ENCODE results near the gene GGA1. TPM values are rescaled to one million over a fixed set of nuclear protein-coding genes. Genes with fewer than 3 reads are reported as not detected.

The GGA1 gene
- total RNA-seq, 1 donor from 2014 or later = 80.2 TPM

DNA sequence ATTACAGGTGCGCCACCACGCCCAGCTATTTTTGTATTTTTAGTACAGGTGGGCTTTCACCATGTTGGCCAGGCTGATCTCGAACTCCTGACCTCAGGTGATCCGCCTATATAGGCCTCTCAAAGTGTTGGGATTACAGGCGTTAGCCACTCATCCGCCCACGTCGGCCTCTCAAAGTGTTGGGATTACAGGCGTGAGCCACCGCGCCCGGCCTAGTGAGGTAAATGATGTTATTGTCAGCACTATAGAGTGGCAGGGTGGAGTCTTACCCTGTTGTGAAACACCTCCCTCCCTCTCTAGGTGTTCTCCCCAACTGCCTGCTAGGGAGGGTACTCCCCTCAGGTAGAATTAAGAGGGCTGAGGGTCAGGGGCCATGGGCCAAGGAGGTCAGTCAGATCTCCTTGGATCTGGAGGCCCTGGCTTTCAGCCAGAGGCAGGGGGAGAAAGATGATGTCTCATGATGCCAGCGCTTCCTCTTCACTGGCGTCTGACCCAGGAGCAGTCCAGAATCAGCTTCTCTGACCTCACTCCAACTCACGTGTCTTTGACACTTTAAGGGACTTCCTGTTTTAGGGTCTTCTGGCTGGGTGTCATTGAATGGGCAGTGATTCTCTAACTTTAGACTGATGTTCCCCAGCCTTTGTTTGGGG is 2.0 kb downstream of the GGA1 start:
- Mint-ChIP-seq H3K4me3 (peak overlapping the region; percentile 98), H3K27me3 (no peaks in the 10 kb centered on the region), H3K27ac (no peak overlapping the region), H3K9me3 (no peaks in the 10 kb centered on the region), H3K36me3 (no peaks in the 10 kb centered on the region), H3K4me1 (ENCODE audit: unreplicated experiment) (peaks cover 18% of the 10 kb centered on the region)
- DNase-seq (ENCODE audit: extremely low spot score, unreplicated experiment) = no peak
- TF ChIP-seq, protein P1, sequence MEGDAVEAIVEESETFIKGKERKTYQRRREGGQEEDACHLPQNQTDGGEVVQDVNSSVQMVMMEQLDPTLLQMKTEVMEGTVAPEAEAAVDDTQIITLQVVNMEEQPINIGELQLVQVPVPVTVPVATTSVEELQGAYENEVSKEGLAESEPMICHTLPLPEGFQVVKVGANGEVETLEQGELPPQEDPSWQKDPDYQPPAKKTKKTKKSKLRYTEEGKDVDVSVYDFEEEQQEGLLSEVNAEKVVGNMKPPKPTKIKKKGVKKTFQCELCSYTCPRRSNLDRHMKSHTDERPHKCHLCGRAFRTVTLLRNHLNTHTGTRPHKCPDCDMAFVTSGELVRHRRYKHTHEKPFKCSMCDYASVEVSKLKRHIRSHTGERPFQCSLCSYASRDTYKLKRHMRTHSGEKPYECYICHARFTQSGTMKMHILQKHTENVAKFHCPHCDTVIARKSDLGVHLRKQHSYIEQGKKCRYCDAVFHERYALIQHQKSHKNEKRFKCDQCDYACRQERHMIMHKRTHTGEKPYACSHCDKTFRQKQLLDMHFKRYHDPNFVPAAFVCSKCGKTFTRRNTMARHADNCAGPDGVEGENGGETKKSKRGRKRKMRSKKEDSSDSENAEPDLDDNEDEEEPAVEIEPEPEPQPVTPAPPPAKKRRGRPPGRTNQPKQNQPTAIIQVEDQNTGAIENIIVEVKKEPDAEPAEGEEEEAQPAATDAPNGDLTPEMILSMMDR (conservative IDR thresholded peaks at IDR 0.05) = no peak

DNA sequence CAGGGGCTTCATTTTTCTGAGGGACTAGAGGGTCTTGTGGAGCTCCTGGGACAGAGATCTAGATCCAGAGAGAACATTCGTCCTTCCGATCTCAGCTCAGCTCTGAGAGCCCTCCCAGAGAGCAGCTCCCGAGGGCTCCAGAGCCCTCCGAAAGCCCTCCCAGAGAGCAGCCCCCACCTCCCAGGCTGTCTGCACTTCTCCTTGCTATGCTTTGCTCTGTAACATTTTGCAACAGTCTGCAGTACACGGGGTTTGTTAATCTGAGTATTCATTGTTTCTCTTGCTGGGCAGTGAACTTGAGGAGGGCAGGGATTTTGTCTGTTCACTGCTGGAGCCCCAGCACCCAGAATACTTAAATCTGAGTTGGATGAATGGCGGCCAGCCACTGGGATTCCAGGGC is 2.6 kb downstream of the GGA1 start:
- no peak for DNase-seq (ENCODE audit: extremely low spot score, unreplicated experiment)
- H3K4me1 Mint-ChIP-seq (ENCODE audit: unreplicated experiment) = peaks cover 18% of the 10 kb centered on the region
- H3K27ac Mint-ChIP-seq = no peak overlapping the region
- no peaks in the 10 kb centered on the region for H3K9me3 Mint-ChIP-seq
- no peaks in the 10 kb centered on the region for H3K27me3 Mint-ChIP-seq
- TF ChIP-seq, protein P1 (conservative IDR thresholded peaks at IDR 0.05) = no peak
- no peak overlapping the region for H3K4me3 Mint-ChIP-seq
- H3K36me3 Mint-ChIP-seq = no peaks in the 10 kb centered on the region

DNA sequence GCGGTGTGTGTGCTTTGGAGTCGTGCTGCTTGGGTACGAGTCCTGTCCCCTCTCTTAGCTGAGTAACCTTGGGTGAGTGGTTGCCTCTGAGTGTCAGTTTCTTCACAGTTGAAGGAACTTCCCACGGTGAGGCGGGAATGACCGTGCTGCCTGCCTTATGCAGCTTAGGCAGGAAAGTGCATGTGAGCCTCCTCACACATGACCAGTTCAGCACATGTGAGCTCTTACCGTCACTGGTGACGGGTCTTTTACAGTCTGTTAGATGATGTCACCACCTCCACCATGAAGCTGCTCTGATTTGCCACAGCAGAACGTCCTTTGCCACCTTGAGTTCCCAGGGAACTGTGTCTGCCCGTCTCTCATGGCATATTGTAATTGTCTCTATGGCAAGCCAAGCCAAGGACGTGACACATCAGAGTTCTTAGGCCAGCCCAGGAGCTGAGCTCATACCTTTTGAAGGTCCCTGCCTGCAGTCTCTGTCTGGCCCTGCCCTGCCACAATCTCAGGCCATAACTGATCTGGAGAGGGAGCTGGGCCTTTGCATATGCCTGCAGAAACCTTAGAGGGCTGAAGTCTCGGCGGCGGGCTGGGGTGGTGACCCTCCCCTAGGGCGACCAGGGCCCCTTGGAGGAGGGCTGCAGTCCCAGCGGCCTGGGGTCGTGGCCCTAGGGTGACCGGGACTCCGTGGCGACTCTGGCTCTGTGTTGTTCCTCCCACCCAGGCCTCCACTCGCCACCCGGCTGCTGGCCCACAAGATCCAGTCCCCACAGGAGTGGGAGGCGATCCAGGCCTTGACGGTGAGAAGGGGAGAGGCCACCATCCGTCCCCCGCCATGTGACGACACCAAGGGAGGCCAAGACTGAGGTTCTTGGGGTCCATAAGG is 7.8 kb downstream of the GGA1 start:
- Mint-ChIP-seq H3K4me3 (no peak overlapping the region), H3K4me1 (ENCODE audit: unreplicated experiment) (no peaks in the 10 kb centered on the region), H3K36me3 (no peaks in the 10 kb centered on the region), H3K27ac (no peak overlapping the region), H3K27me3 (no peaks in the 10 kb centered on the region), H3K9me3 (no peaks in the 10 kb centered on the region)
- TF ChIP-seq, protein P1 (conservative IDR thresholded peaks at IDR 0.05) = no peak
- no peak for DNase-seq (ENCODE audit: extremely low spot score, unreplicated experiment)

DNA sequence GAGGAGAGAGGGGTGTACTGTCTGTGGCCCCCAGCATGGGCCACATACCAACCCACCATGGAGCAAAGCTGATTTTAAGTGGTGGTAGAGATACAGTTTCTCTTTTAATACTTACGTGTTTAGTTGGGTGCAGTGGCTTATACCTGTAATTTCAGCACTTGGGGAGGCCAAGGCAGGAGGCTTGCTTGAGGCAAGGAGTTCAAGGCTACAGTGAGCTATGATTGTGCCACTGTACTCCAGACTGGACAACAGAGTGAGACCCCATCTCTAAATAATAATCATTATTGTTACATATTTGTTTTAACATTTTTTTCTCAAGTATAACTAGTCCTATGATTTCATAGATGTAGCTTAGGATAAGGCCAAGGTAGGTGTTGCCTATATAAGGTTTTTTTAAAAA is 8.8 kb downstream of the GGA1 start:
- Mint-ChIP-seq H3K27me3 (no peaks in the 10 kb centered on the region), H3K9me3 (no peaks in the 10 kb centered on the region), H3K4me3 (no peak overlapping the region), H3K36me3 (no peaks in the 10 kb centered on the region), H3K4me1 (ENCODE audit: unreplicated experiment) (no peaks in the 10 kb centered on the region), H3K27ac (no peak overlapping the region)
- no peak for DNase-seq (ENCODE audit: extremely low spot score, unreplicated experiment)
- TF ChIP-seq, protein P1 (conservative IDR thresholded peaks at IDR 0.05) = no peak

DNA sequence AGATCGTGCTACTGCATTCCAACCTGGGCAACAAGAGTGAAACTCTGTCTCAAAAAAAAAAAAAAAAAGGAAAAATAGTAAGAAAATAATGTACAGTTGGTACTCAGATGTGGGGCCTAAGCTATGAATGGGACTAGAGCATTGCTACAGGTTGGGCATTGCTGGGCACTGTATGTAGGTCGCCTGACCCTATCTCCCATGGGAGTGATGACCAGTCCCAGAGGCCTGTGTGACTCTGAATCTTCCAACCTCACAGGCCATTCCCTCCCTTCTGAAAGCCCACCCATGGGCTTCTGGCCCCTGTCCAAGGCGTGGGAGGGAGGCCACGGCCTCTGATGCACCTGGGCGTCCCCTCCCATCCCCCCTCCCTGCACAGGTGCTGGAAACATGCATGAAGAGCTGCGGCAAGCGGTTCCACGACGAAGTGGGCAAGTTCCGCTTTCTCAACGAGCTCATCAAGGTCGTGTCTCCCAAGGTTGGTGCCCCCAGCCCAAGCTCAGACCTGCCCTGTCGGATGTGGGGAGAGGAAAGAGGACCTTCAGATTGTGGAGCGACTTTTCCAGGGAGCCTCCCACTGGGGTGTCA is 9.5 kb downstream of the GGA1 start:
- TF ChIP-seq, protein P1 (conservative IDR thresholded peaks at IDR 0.05) = no peak
- no peaks in the 10 kb centered on the region for H3K27me3 Mint-ChIP-seq
- H3K4me3 Mint-ChIP-seq = no peak overlapping the region
- no peaks in the 10 kb centered on the region for H3K9me3 Mint-ChIP-seq
- no peaks in the 10 kb centered on the region for H3K4me1 Mint-ChIP-seq (ENCODE audit: unreplicated experiment)
- H3K36me3 Mint-ChIP-seq = no peaks in the 10 kb centered on the region
- no peak for DNase-seq (ENCODE audit: extremely low spot score, unreplicated experiment)
- no peak overlapping the region for H3K27ac Mint-ChIP-seq
